ENCODE results near the gene LMO4.

DNA sequence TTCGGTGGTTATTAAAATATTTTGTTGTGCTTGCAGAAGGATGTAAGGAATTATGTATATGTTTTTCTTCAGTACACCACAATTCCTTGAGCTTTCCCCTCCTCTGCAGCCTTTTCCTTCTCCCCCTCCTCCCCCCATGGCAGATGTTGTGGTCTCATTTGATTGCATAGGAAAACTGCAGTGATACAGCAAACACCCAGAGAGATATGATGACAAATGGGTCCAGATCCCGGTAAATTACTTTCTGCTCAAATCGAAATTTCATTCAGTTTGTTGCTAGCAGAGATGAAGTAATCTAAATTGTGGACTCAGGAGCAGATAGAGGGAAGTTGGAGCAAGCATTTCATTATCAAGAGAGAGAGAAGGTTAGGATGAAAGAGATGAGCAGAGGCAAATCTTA is 9.9 kb downstream of the LMO4 start:
- TF ChIP-seq, protein P1, sequence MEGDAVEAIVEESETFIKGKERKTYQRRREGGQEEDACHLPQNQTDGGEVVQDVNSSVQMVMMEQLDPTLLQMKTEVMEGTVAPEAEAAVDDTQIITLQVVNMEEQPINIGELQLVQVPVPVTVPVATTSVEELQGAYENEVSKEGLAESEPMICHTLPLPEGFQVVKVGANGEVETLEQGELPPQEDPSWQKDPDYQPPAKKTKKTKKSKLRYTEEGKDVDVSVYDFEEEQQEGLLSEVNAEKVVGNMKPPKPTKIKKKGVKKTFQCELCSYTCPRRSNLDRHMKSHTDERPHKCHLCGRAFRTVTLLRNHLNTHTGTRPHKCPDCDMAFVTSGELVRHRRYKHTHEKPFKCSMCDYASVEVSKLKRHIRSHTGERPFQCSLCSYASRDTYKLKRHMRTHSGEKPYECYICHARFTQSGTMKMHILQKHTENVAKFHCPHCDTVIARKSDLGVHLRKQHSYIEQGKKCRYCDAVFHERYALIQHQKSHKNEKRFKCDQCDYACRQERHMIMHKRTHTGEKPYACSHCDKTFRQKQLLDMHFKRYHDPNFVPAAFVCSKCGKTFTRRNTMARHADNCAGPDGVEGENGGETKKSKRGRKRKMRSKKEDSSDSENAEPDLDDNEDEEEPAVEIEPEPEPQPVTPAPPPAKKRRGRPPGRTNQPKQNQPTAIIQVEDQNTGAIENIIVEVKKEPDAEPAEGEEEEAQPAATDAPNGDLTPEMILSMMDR (IDR thresholded peaks at IDR 0.05), result no peak
- TF ChIP-seq SMC3 (IDR thresholded peaks at IDR 0.05) (no peak), KDM1A (IDR thresholded peaks at IDR 0.05; ENCODE audit: low read depth) (no peak), MYC (IDR thresholded peaks at IDR 0.05; ENCODE audit: borderline replicate concordance, low read length) (no peak), POLR2A (IDR thresholded peaks at IDR 0.05; ENCODE audit: low read length) (no peak), EP300 (IDR thresholded peaks at IDR 0.05) (no peak)
- TF ChIP-seq, protein P2, sequence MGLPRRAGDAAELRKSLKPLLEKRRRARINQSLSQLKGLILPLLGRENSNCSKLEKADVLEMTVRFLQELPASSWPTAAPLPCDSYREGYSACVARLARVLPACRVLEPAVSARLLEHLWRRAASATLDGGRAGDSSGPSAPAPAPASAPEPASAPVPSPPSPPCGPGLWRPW (IDR thresholded peaks at IDR 0.05), result no peak

All from A549 (cell line).